CD4-positive, alpha-beta T cell (primary cell): ENCODE data around the gene OTUD5. TPM values are rescaled to one million over a fixed set of nuclear protein-coding genes. Genes with fewer than 3 reads are reported as not detected.

ENCODE experiments used
- ATAC-seq: fragments of 200-7000 bp; cut with Tn5 transposase; one replicate; pipeline ENCODE4 v1.10.0; 2022; ENCODE audit warnings: mild to moderate bottlenecking; ENCODE audit not compliant: poor library complexity
- CTCF ChIA-PET: fragments of 350-600 bp; sonication (Branson Sonifier 250); formaldehyde crosslinking; loops from one replicate; lab custom pipeline; 2021; ENCODE audit warnings: antibody characterized with exemption, inconsistent platforms; lab: Charles Lee
- POLR2A ChIA-PET: fragments of 350-600 bp; sonication (Branson Sonifier 250); formaldehyde crosslinking; loops from one replicate; lab custom pipeline; 2021; ENCODE audit warnings: antibody characterized with exemption, inconsistent platforms; lab: Charles Lee
- DNase-seq, 14 experiments: peaks; one replicate each; pipeline ENCODE4 v3.0.0-alpha.2; 2013 to 2020; ENCODE audit warnings: mixed read lengths in 2 of 14
- H3K27ac ChIP-seq, 2 donors: one replicate each; pipeline versions ENCODE4 v1.5.1 to v1.7.0; 2013; ENCODE audit warnings: low read length in 2 of 2, low read depth in 1 of 2, mild to moderate bottlenecking in 1 of 2
- H3K27me3 ChIP-seq, 2 experiments: 1 replicate in 1 of 2; 2 replicates in 1 of 2; pipeline versions ENCODE4 v1.6.1 to v1.7.0; 2013; ENCODE audit warnings: low read length in 2 of 2, control low read depth in 1 of 2, mild to moderate bottlenecking in 1 of 2, moderate library complexity in 1 of 2; ENCODE audit not compliant: insufficient read depth in 2 of 2, control insufficient read depth in 1 of 2
- H3K36me3 ChIP-seq: one replicate; pipeline ENCODE4 v1.6.1; 2013; ENCODE audit warnings: low read length, control low read depth; ENCODE audit not compliant: insufficient read depth
- H3K4me1 ChIP-seq: one replicate; pipeline ENCODE4 v1.6.1; 2013; ENCODE audit warnings: low read length, control low read depth; ENCODE audit not compliant: insufficient read depth
- H3K4me3 ChIP-seq: one replicate; pipeline ENCODE4 v1.5.1; 2013; ENCODE audit warnings: mild to moderate bottlenecking, low read length, moderate library complexity
- H3K9me3 ChIP-seq, 2 experiments: 1 replicate in 1 of 2; 2 replicates in 1 of 2; pipeline versions ENCODE4 v1.6.1 to v1.7.0; 2013; ENCODE audit warnings: low read length in 2 of 2, mild to moderate bottlenecking in 2 of 2, control low read depth in 1 of 2, moderate library complexity in 1 of 2; ENCODE audit not compliant: control insufficient read depth in 1 of 2, insufficient read depth in 1 of 2
- H3K27ac Mint-ChIP-seq: one replicate; pipeline ENCODE4 v1.8.0; 2020; ENCODE audit warnings: mixed read lengths
- H3K27me3 Mint-ChIP-seq: one replicate; pipeline ENCODE4 v1.8.0; 2021; ENCODE audit warnings: mixed read lengths
- H3K36me3 Mint-ChIP-seq: one replicate; pipeline ENCODE4 v1.8.0; 2021; ENCODE audit warnings: low read depth, mixed read lengths
- H3K4me1 Mint-ChIP-seq: one replicate; pipeline ENCODE4 v1.8.0; 2021; ENCODE audit warnings: low read depth, mixed read lengths
- H3K4me3 Mint-ChIP-seq: one replicate; pipeline ENCODE4 v1.8.0; 2020; ENCODE audit warnings: mild to moderate bottlenecking, mixed read lengths
- H3K9me3 Mint-ChIP-seq: one replicate; pipeline ENCODE4 v1.8.0; 2020; ENCODE audit warnings: mixed read lengths
- intact Hi-C, 2 experiments: fragments of 100-400 bp; cut with DNase I in 1 of 2; cut with micrococcal nuclease in 1 of 2; formaldehyde crosslinking; loops; one replicate each; pipeline versions ENCODE4 v1.15.1 to v1.9.0; 2023 to 2025; cut with DNase I, micrococcal nuclease
- total RNA-seq, 174 experiments: library from RNA in 2 of 174; stranded (reverse) in 2 of 174; gene quantifications; one replicate each; pipeline ENCODE4 v1.2.3 and lab custom pipeline; 2021 to 2026
- TF ChIP-seq, protein P1 (sequence below): fragments of 200-600 bp; IDR thresholded peaks from one replicate; pipeline ENCODE4 v1.8.0; 2022; ENCODE audit warnings: antibody characterized with exemption, mild to moderate bottlenecking

OTUD5 gene
- total RNA-seq, 2 experiments from 2014 or later, result 81.3 to 92.1 TPM

GRCh38 chrX:48992341-48992740, 34.9 kb upstream of the OTUD5 start:
- Mint-ChIP-seq H3K9me3 (no peaks in the 10 kb centered on the region), H3K27me3 (no peaks in the 10 kb centered on the region), H3K36me3 (peaks cover 62% of the 10 kb centered on the region), H3K4me3 (no peak overlapping the region), H3K4me1 (no peaks in the 10 kb centered on the region), H3K27ac (no peak overlapping the region)
- no peak for ATAC-seq
- TF ChIP-seq, protein P1, sequence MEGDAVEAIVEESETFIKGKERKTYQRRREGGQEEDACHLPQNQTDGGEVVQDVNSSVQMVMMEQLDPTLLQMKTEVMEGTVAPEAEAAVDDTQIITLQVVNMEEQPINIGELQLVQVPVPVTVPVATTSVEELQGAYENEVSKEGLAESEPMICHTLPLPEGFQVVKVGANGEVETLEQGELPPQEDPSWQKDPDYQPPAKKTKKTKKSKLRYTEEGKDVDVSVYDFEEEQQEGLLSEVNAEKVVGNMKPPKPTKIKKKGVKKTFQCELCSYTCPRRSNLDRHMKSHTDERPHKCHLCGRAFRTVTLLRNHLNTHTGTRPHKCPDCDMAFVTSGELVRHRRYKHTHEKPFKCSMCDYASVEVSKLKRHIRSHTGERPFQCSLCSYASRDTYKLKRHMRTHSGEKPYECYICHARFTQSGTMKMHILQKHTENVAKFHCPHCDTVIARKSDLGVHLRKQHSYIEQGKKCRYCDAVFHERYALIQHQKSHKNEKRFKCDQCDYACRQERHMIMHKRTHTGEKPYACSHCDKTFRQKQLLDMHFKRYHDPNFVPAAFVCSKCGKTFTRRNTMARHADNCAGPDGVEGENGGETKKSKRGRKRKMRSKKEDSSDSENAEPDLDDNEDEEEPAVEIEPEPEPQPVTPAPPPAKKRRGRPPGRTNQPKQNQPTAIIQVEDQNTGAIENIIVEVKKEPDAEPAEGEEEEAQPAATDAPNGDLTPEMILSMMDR, result no peak
- Histone ChIP-seq H3K27ac (no peak overlapping the region), H3K4me3 (no peak overlapping the region), H3K27me3 (no peaks in the 10 kb centered on the region), H3K36me3 (peaks cover 69% of the 10 kb centered on the region), H3K9me3 (no peaks in the 10 kb centered on the region), H3K4me1 (no peaks in the 10 kb centered on the region)
- ChIA-PET CTCF (no interaction called here), POLR2A (no interaction called here)
- intact Hi-C loops, result loop anchor here in 1 of 2 experiments (10.0 kb wide), 1 partner anchor 762 kb away; no protein-coding TSS in a partner anchor
- no peak for DNase-seq

DNA sequence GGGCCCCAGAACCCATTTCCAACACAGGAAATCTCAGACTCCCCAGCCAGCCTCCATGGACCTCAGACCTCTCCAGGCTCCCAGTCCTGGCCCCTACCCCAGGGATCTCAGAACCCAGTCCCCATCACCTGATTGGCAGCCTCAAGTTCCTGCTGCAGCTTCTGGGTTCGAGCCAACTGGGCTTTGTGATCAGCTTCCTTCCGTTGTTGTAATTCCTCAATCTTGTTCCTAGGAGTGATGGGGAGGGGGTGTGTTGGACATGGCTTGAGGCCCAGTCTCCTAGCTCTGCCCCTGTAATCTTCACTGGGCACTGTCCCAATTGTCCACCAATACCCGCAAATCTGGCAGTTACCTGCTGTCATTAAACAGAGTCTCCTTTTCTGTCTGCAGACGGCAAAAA, 32.1 kb upstream of the OTUD5 start:
- H3K9me3 Mint-ChIP-seq, result no peaks in the 10 kb centered on the region
- CTCF ChIA-PET, result interaction anchor here (1.6 kb wide), 1 partner anchor 17 kb away, joined by 4 read pairs; no protein-coding TSS in a partner anchor
- H3K4me1 ChIP-seq, result no peaks in the 10 kb centered on the region
- intact Hi-C loops, result no loop called here
- TF ChIP-seq, protein P1, result no peak
- DNase-seq (no peak), ATAC-seq (no peak)
- no peaks in the 10 kb centered on the region for H3K4me1 Mint-ChIP-seq
- peaks cover 53% of the 10 kb centered on the region for H3K36me3 Mint-ChIP-seq
- POLR2A ChIA-PET, result no interaction called here
- peaks cover 57% of the 10 kb centered on the region for H3K36me3 ChIP-seq
- H3K27me3 ChIP-seq, result no peaks in the 10 kb centered on the region
- H3K27ac ChIP-seq, result no peak overlapping the region
- no peak overlapping the region for H3K27ac Mint-ChIP-seq
- H3K9me3 ChIP-seq, result no peaks in the 10 kb centered on the region
- H3K4me3 ChIP-seq, result no peak overlapping the region
- no peak overlapping the region for H3K4me3 Mint-ChIP-seq
- H3K27me3 Mint-ChIP-seq, result no peaks in the 10 kb centered on the region

GRCh38 chrX:48983896-48984295, 26.5 kb upstream of the OTUD5 start:
- H3K4me3 Mint-ChIP-seq, result no peak overlapping the region
- no peak overlapping the region for H3K27ac ChIP-seq
- ATAC-seq (no peak), DNase-seq (no peak)
- no peaks in the 10 kb centered on the region for H3K27me3 Mint-ChIP-seq
- H3K9me3 Mint-ChIP-seq, result no peaks in the 10 kb centered on the region
- ChIA-PET CTCF (no interaction called here), POLR2A (no interaction called here)
- TF ChIP-seq, protein P1, result no peak
- peaks cover 58% of the 10 kb centered on the region for H3K36me3 ChIP-seq
- H3K4me1 Mint-ChIP-seq, result no peaks in the 10 kb centered on the region
- H3K9me3 ChIP-seq, result no peaks in the 10 kb centered on the region
- H3K4me3 ChIP-seq, result no peak overlapping the region
- H3K36me3 Mint-ChIP-seq, result peaks cover 62% of the 10 kb centered on the region
- H3K27ac Mint-ChIP-seq, result no peak overlapping the region
- H3K27me3 ChIP-seq, result no peaks in the 10 kb centered on the region
- no peaks in the 10 kb centered on the region for H3K4me1 ChIP-seq
- intact Hi-C loops, result no loop called here
